CD4-positive, alpha-beta T cell treated with Interleukin-6 for 4 hours (primary cell): ENCODE data around the gene ALKBH3.

Source experiments
- DNase-seq: peaks from one replicate; pipeline ENCODE4 v3.0.0-alpha.2; 2020; ENCODE audit warnings: mixed read lengths

ALKBH3 gene

GRCh38 chr11:43968719-43969118 is 88.1 kb downstream of the ALKBH3 start:
- no peak for DNase-seq

- DNase-seq = no peak
Measured at GRCh38 chr11:43969543-43969942, 88.9 kb downstream of the ALKBH3 start.
